Inflammatory macrophage treated with lipopolysaccharide for 1 hour (primary cell): Measurements from ENCODE around the gene ABCA4.
"Not testable (repeated sequence)": the region's sequence is repeated elsewhere in the genome, so short reads cannot be mapped to it uniquely, and the experiment has no call there.

Source experiments
- DNase-seq, 2 donors: peaks; one replicate each; pipeline ENCODE4 v3.0.0-alpha.2; 2020 to 2022

ABCA4 gene

DNA sequence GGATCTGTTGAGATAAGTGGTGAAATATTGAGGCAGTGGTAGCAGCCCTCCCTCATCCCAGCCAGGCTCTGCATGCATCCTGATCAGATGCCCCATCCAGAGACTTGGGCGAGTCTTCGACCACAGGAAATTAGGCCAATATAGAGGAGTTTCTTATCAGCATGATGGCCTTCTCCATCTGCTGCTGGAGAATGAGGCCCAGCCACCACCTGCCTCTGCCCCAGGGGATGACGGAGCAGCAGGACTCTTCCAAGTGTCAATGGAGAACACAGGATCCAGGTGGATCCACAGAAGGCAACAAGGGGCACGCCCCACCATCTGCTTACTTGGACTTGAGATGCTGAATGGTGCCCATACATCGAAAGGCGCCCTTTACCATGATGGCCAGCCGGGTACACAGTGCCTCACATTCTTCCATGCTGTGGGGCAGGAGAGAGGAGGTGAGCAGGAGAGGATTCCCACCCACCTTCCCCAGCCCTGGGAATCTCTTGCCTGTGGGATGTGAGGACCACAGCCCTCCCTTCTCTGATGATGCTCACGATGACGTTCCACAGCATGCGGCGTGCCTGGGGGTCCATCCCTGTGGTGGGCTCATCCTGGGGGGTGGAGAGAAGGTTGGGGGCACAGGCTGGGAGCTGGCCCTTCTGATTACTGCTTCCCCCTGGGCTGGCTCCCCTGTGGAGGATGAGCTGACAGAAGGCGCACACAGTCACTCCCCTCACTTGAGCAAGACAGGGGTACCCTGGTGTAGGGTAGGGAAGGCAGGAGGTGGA lies 120.3 kb downstream of the ABCA4 start:
- DNase-seq: no peak

DNA sequence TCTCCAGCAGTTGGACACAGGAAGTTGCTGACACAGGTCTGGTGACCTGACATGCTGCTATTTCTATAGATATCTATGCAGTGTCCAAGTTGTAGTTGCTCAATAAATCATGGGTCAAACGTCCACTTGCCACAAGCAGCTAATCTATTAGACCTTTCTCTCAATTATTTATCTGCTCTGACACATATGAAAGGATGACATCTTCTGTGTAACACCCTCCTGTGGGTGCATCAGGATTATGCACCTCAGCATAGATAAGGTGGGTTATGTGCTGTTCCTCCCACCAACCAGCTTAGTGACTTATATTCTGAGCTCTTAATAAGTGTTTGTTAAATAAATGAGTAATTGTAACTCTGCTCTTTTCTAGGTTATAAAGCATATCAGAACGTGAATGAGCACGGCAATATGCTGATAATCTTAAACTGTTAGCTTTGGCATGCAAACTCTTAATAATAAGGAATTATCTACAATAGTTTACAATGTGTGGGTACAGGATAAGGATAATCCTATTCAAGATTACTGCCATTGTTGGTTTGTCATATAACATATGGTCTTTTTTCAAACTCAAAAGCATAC lies 121.0 kb downstream of the ABCA4 start:
- peak in 1 of 2 donors; percentile 4 for DNase-seq

DNA sequence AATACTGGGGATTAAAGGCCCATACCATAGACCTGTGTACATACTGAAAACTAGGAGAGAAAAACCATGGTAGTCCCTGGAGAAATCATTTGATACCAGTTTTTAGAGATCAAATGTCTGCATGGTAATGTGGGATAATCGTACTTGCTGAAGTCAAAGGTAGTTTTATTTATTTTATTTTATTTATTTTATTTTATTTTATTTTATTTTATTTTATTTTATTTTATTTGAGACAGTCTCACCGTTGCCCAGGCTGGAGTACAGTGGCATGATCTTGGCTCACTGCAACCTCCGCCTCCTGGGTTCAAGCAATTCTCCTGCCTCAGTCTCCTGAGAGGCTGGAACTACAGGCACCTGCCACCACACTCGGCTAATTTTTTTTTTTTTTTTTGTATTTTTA lies 122.4 kb downstream of the ABCA4 start:
- not testable (repeated sequence) for DNase-seq

DNA sequence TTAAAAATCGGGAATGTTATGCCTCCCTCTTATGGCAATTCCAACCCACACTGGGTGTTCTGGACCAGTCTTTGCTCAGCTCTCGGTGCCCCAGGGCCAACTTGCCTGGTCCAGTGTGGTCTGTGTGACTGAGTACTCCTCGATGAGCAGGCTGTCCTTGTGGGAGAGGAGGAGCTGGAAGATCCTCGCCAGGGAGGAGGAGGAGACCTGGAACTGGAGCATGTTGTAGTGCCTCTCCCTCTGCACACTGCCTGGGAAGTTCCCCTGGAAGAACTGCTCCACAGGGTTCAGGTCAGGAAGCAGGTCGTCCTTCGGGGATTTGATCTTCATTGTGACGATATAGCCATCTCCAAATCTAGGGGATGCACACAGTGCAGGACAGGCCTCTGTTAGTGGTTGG lies 123.2 kb downstream of the ABCA4 start:
- no peak for DNase-seq

DNA sequence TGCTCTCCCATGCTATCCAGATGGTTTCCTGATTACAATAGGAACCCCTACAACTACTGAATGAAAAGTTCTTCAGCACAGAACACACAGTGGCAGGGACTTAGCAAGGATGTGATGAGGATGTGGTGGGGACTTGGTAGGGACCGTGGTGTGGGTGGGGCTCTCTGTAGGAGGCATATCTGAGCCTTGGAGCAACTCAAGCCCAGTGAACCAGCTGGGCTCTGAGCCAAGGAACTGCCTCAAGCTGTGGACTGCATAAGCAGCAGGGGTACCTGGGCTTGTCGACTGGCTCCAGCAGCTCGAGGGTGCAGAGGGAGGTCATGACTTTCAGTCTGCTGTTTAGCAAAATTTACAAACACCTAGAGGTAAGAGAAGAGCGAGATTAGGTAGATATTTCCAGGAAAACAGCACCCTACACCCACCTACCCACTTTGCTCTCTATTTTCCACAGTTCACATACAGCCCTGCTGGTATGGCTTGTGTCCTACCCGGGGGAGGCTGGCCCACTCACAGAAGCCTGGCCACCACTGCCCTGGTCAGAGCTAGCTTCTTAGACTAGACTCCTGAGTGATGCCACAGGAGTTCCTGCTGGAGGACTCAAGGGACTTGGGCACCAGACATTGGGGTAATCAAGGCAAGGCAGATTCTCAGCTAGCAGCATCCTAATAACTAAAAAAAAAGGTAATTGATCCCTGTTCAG lies 125.0 kb downstream of the ABCA4 start:
- DNase-seq: no peak

DNA sequence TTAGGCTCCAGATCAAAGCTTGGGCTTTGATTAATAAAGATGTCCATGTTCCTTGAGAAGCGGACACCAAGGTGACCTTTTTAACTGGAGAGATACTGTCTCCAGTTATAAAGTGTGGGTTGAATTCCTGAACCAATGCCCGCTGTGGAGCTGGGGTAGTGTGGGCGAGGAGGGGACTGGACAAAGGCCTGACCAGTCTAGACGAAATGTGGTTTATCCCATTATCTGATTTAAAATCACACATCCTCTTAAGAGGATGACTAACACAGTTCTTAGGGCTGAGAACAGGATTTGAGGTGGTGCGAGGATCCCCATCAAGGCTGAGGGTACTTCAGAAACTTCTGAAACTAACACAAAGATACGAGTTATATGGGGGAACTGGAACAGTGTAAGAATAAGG lies 127.2 kb downstream of the ABCA4 start:
- no peak for DNase-seq

DNA sequence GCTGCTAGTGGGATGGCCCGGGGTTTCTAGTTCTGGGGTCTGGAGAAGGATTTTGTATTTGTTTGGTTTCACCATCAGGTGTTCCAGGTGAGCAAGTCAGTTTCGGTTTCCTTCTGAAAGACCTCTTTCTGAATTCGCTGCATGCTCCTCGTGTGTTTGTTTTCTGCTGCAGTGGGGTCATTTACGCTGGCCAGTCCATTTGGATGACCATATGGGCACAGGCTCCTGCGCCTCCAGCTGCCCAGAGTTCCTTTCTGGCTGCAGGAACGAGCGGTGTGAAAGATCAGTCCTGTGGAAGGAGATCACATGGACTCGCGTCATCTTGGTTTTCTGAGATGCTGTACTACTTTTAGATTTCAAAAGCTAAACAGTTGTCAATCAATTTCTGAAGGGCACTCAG lies 128.0 kb downstream of the ABCA4 start:
- DNase-seq: no peak

DNA sequence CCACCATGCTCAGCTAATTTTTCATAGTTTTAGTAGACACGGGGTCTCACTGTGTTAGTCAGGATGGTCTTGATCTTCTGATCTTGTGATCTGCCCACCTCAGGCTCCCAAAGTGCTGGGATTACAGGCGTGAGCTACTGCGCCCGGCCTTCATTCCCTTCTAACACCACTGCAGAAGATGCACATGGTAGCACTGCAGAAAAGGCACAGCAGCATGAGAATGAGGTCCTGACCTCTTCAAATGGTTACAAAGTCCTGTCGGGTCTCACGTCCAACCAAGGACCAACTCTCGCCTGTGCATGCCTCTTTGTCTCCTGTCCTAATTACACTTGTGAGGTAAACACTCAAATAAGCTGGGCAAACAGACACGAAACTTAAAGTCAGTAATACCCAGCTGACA lies 128.8 kb downstream of the ABCA4 start:
- DNase-seq: no peak

DNA sequence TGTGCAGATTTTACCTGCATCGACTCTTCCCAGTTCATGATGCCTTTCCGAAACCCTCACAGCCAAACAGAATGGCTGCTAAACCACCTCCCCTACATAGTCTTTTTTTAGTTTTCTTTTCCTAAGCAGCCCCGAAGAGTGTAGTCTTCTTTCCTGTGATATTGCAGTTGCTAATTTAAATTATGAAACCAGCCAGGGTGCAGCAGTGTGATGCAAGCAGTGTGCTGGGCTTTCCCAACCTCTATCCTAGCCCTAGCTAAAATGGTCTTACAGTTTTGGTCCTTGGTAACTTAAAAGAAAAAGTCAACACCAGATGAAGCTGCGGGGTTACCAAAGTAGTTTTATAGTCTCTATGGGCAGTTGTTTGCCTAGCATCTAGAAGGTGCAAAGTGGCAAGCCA lies 129.7 kb downstream of the ABCA4 start:
- DNase-seq: peak; percentile 24 to 53

DNA sequence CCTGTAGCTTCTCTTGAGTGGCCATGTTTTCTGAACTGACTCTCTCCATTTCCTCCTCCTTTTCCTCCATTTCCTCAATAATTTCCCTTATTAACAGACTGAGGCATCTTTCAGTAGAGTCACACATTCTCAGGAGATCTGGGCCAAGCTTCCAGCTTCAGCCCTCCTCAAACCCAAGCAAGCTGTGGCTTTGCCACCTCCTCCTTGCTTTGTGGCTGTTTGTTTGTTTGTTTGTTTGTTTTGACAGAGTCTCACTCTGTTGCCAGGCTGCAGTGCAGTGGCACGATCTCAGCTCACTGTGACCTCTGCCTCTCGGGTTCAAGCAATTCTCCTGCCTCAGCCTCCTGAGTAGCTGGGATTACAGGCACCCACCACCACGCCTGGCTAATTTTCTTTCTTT lies 130.5 kb downstream of the ABCA4 start:
- not testable (repeated sequence) for DNase-seq

DNA sequence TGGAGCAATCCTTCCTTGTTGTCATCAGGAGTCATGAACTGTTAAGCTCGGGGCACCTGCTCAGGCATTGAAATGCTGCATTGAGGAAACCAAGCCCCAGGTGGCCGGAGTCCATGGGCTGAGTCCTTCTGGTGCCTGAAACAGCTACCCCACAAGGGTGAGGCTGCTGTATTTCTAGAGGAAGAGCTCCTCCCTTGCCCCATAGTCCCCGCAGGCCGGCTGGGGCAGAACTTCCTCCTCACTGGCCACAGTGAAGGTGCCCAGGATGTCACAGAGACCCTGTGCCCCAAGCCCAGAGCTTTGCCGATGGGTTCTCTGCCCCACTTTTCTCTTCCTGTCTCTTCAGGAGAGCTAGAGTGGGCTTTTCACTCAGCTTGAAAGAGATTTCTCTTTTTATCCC lies 130.9 kb downstream of the ABCA4 start:
- DNase-seq: peak in 1 of 2 donors; percentile 9

DNA sequence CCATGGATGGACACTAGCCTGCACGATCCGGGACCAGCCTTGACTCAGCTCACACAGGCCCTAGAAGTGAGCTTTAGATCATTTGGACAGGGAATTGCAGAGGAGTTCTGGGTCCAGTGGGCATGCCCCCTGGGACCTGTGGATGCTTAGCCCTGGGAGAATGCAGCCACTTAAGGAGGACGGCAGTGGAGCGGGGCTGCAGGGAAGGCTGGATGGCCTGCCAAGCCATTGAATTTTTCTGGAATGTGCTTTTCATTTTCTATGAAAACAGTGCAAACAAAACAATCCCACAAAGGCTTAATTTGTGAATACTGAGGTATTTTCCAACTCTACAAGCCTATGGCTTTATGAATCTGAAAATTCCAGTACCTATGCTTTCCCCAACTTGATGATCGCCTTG lies 131.3 kb downstream of the ABCA4 start:
- no peak for DNase-seq

DNA sequence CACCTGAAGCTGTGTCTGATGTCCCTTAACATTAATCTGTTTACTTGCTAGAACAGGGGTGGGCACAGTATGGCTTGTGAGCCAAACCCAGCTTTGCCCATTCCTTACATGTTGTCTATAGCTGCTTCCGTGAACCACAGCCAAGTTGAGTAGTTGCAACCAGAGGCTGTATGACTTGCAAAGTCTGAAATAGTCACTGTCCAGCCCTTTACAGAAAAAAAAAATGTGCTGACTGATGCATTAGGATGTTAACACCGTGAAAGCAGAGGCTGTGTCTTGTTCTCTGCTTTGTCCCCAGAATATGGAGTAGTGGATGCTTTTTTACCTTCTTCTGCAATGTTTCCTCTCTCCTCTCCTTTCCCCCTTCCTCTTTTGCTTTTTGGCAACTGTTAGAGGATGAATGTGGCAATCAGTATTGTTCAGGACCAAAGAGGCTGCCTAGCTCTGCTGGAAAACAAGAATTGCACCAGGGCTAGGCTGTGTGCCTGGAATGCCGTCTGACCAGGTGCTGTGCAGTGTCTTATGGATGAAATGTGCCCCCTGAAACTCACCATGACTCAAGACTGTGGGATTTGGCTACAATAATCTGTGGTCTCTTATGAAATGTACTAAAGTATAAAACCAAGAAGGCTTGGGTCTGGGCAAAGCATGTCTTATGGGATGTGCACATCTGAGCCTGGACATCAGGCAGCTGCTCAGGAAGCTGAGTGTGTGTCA lies 132.2 kb downstream of the ABCA4 start:
- peak in 1 of 2 donors; percentile 14 for DNase-seq

DNA sequence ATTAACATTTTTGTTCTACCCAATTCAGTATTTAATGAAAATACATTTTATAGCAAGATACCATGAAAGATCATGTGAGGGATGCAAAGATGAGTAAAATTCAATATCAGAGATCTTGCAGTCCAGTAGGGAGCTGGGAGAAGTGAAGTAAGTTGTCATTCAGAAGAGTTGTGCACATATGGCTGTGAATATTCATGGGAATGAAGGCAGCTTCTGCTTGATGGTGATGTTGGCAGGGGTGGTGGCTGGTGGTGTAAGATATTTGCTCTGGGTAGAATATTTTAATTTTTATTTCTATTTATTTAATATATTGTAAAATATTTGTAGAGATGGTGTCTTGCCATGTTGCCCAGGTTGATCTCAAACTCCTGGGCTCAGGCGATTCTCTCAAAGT lies 139.7 kb downstream of the ABCA4 start:
- no peak for DNase-seq

DNA sequence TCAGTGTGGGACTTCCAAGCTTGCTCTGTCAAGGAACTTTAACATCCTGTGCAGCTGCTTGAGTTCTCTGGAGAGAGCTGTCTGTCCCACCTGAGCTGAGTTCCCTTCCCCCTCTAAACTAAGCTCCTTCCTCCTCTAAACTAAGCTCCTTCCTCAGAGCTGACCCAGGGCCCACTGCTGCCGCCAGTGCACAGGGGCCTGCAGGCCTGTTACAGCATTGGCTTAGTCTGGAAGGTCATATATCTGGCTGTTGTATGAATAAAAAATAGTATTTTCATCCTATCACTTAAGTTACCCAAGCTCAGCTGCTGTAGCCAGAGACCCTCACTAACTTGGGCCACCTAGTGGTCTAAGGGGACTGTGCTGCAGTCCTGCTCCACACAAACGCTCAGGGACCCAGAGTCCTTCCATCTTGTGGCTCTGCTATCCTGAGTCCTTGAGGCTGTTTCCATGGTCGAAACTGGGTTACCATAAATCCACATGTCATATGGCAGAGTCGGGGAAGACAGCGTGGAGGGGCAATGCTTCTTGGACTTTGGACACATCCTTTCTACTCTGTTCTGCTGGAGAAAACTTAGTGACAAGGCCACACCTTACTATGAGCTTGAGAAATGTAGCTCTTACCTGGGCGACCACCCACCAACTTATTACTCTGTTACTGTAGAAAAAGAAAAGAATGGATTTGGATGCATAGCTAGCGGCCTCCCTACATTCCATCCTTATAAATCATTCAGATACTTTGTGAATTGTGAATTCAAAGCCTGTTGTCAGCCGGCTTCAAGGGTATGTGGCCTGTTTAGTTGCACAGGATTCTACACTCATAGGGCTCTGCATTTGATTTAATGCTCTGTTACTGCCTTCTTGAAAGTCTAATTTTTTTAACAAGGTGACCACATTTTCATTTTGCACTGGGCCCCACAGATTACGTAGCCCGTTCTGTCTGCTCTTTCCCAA lies 140.4 kb downstream of the ABCA4 start:
- DNase-seq: no peak

DNA sequence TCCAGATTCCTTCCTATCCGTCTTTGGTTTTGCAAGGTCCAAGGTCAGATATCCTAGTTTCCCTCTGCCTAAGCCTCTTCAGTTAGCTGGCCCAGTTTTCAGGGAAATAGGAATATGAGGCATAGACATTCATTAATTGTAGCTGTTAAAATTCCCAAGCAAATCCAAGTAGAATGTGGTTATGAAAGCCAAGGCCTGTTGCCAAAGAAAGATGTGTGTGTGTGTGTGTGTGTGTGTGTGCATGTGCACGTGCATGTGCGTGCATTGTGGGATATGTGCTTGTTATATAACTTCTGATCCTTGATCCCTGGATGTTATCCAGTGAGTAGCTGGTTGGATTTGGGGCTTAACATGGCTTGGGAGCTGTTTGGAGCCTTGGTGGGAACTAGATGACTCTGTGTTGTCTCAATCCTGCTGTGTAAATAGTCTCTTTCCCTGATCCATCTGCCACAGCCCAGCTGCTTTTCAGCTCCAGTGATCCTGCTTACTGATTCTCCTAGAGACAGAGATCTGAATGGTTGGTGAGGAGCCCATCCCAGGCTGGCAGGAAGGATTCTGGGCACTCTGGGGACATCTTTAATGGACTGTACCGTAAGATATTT lies 141.1 kb downstream of the ABCA4 start:
- DNase-seq: no peak

DNA sequence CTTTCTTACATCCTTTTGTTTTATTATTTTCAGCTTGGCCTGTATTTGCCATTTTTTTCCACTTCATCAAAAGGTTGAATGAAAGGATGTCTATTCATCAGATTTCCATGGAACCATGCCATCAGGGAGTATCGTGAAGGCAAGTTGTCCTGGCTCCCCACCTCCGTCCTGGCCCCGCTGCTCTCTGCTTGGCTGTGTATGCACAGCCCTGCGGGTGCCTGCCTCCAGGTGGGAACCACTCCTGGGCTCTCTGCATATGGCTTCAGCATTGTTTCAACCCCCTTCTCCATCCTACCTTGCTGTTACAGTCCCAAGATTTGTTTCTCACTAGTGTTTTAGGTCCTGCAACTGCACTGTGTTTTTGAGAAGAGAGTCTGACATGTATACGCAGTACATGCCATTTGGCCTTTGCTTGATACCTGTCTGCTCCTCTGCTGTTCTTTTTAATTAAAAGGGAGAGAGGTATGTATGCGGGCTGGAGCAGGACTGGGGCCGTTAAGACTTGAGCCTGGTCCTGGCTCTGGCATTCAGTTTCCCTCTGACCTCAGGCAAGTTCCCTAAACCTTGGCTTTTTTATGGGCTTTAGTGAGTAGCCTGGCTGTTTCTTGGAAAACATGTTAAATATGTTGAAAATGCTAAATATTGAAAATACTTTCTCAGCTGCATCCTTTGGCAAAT lies 141.8 kb downstream of the ABCA4 start:
- no peak for DNase-seq

DNA sequence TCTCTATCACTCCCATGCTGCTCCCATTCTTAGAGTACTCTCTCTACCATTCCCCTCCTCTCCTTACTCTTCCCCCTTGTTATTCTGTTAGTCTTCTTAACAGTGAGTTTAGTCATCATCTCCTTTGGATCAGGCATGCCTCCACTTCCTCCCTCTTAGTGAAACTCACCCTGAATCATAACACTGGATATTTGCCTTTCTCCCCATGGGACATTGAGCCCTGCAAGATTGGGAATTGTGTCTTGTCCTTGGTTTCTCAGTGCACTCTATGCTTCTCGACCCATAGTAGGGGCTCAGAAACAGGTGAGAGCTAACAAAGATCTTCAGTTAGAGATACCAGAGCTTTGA lies 143.4 kb downstream of the ABCA4 start:
- no peak for DNase-seq

DNA sequence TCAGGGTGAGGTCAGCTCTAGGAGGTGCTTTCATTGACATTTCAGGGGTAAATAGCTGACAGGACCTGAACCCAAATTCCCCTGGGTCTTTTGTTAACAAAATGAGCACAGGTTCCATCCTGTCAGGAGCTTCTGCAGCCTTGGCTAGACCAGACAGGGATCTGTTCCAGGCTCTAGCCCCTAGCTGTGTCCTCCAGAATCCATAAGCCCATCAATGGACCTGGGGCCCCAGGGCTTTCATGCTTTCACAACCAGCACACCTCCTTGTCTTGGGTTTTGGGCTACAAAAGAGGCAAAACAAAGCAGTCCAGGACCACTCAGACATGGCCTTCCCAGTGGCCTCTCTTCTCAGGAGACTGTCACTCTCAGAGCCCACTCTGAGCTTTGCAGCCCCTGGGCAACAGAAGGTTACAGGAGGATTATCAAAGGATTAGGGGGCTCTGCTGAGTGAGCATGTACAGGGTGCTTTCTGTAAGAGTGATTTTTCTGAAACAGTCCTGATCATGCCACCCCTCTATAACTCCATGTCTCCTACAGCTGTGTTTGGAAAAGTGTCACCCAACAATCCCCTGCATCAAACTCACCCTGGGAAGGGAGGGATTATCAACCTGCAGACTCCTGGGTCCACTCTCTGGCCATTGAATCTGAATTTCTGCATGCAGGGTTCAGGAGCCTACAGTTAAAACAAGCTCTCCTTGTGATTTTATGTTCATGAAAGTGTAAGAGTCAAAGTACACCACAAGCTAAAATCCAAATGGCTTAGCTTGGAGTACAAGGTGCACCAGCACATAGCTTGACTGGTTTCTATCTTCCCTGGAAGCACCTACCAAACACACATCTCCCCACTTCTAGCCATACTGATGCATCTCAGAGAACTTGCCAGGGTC lies 144.0 kb downstream of the ABCA4 start:
- no peak for DNase-seq

DNA sequence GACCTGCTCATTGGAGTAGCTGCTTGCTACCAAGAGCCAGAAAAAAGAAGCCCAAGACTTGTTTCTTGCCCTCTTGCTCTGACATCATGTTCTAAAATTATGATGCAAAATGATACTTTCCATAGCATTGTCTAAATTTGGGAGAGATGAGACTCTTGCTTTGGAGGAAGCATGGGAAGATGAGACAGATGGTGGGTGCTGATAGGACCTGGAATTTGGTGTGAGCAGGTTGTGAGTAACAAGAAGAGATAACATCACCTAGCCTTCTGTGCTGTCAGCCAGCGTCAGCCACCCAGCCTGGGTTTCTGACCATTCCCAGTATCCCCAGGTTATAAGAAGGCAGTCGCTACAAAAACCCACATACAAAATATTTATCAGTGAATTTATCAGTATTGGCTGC lies 144.7 kb downstream of the ABCA4 start:
- DNase-seq: no peak
